ENCODE data around the gene NPTN. TPM values are rescaled to one million over a fixed set of nuclear protein-coding genes. Genes with fewer than 3 reads are reported as not detected.

Gene NPTN
- polyA plus RNA-seq, 1 donor = 327 TPM

- H3K4me3 ChIP-seq (ENCODE audit: low read length) = no peak overlapping the region
- H3K4me1 ChIP-seq (ENCODE audit: control insufficient read depth, insufficient read depth, low read length) = peaks cover 51% of the 10 kb centered on the region
- peaks cover 68% of the 10 kb centered on the region for H3K36me3 ChIP-seq (ENCODE audit: control insufficient read depth, insufficient read depth, low read length)
- peak overlapping the region; percentile 81 for H3K27ac ChIP-seq (ENCODE audit: low read length)
- H3K27me3 ChIP-seq (ENCODE audit: control insufficient read depth, insufficient read depth, low read length) = no peaks in the 10 kb centered on the region
- WGBS (ENCODE audit: insufficient coverage, low lambda C conversion rate) = no CpG with 5 or more reads among the region's 1 CpG
- DNase-seq = peak; percentile 26 to 76
- H3K9me3 ChIP-seq (ENCODE audit: control insufficient read depth, low read depth, low read length) = no peaks in the 10 kb centered on the region
Observed at GRCh38 chr15:73573037-73573436, 60.2 kb downstream of the NPTN start.

DNA sequence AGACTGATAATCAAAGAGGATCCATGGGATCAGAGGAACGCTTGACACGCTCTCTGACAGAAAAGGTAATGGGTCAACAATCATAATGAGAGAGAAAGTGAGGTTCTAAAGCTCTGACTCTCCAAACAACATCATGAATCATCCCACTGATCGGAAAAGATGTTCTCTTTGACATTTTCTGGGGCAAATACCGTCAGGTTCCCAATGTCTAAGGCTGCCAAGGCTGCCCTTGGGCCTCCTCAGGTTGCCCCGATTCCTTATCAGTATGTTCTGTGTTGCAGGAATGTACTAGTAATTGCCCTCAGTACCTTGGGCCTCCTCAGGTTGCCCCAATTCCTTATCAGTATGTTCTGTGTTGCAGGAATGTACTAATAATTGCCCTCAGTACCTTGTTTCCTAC lies 60.9 kb downstream of the NPTN start:
- 40% methylated on average over 1 of the region's 5 CpGs for WGBS (ENCODE audit: insufficient coverage, low lambda C conversion rate)
- no peak overlapping the region for H3K4me3 ChIP-seq (ENCODE audit: low read length)
- H3K4me1 ChIP-seq (ENCODE audit: control insufficient read depth, insufficient read depth, low read length) = peaks cover 44% of the 10 kb centered on the region
- peak in 1 of 2 donors; percentile 45 for DNase-seq
- H3K27ac ChIP-seq (ENCODE audit: low read length) = peak overlapping the region; percentile 81
- no peaks in the 10 kb centered on the region for H3K9me3 ChIP-seq (ENCODE audit: control insufficient read depth, low read depth, low read length)
- peaks cover 76% of the 10 kb centered on the region for H3K36me3 ChIP-seq (ENCODE audit: control insufficient read depth, insufficient read depth, low read length)
- H3K27me3 ChIP-seq (ENCODE audit: control insufficient read depth, insufficient read depth, low read length) = no peaks in the 10 kb centered on the region

DNA sequence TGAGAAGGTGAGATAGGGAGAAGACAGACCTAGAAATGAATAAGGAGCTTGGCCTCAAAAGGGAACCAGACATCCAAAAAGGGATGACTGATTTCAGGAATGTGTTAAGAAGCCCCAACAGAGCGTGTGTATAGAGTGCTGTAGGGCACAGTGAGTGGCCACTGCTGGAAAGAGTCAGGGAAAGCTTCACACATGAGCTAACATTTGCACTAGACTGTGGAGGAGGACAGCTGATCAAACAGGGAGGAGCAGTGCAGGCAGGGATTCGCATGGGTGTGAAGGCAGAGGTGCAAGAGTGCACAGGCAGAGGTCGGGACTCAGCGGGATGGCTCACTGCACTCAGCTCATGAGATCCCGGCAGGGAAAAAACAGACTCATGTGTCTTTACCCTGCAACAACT lies 61.8 kb downstream of the NPTN start:
- no peak overlapping the region for H3K4me3 ChIP-seq (ENCODE audit: low read length)
- 86% methylated on average over 1 of the region's 5 CpGs for WGBS (ENCODE audit: insufficient coverage, low lambda C conversion rate)
- H3K4me1 ChIP-seq (ENCODE audit: control insufficient read depth, insufficient read depth, low read length) = peaks cover 40% of the 10 kb centered on the region
- no peaks in the 10 kb centered on the region for H3K9me3 ChIP-seq (ENCODE audit: control insufficient read depth, low read depth, low read length)
- peak in 1 of 2 donors; percentile 35 for DNase-seq
- no peak overlapping the region for H3K27ac ChIP-seq (ENCODE audit: low read length)
- H3K27me3 ChIP-seq (ENCODE audit: control insufficient read depth, insufficient read depth, low read length) = no peaks in the 10 kb centered on the region
- peaks cover 75% of the 10 kb centered on the region for H3K36me3 ChIP-seq (ENCODE audit: control insufficient read depth, insufficient read depth, low read length)

GRCh38 chr15:73570355-73571032 lies 62.7 kb downstream of the NPTN start:
- no peak for DNase-seq
- Histone ChIP-seq H3K36me3 (ENCODE audit: control insufficient read depth, insufficient read depth, low read length) (peaks cover 73% of the 10 kb centered on the region), H3K4me3 (ENCODE audit: low read length) (no peak overlapping the region), H3K27me3 (ENCODE audit: control insufficient read depth, insufficient read depth, low read length) (no peaks in the 10 kb centered on the region), H3K27ac (ENCODE audit: low read length) (no peak overlapping the region), H3K9me3 (ENCODE audit: control insufficient read depth, low read depth, low read length) (no peaks in the 10 kb centered on the region), H3K4me1 (ENCODE audit: control insufficient read depth, insufficient read depth, low read length) (peaks cover 40% of the 10 kb centered on the region)
- 100% methylated on average over 1 of the region's 7 CpGs for WGBS (ENCODE audit: insufficient coverage, low lambda C conversion rate)

DNA sequence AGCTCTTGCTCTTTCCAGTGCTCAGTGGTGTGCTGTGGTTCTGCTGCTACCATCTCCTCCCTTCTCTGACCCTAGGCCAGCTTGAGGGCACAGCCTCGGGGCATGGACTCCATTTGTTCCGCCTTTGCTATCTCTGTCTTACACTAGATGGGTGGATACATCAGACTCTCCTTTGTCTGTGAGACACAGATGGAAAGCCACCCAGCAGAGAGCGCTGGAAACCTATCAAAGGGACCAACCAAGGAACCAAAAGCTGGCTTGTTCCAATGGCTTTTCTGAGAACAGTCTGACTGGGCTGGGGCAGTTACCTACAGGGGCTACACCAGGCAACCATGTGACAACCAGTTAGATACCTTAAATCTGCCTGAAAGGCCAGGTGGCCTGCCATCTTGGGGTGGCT lies 63.8 kb downstream of the NPTN start:
- WGBS (ENCODE audit: insufficient coverage, low lambda C conversion rate) = no CpG with 5 or more reads among the region's 3 CpGs
- DNase-seq = no peak
- Histone ChIP-seq H3K36me3 (ENCODE audit: control insufficient read depth, insufficient read depth, low read length) (peaks cover 77% of the 10 kb centered on the region), H3K9me3 (ENCODE audit: control insufficient read depth, low read depth, low read length) (no peaks in the 10 kb centered on the region), H3K4me3 (ENCODE audit: low read length) (no peak overlapping the region), H3K27me3 (ENCODE audit: control insufficient read depth, insufficient read depth, low read length) (no peaks in the 10 kb centered on the region), H3K27ac (ENCODE audit: low read length) (no peak overlapping the region), H3K4me1 (ENCODE audit: control insufficient read depth, insufficient read depth, low read length) (peaks cover 35% of the 10 kb centered on the region)

DNA sequence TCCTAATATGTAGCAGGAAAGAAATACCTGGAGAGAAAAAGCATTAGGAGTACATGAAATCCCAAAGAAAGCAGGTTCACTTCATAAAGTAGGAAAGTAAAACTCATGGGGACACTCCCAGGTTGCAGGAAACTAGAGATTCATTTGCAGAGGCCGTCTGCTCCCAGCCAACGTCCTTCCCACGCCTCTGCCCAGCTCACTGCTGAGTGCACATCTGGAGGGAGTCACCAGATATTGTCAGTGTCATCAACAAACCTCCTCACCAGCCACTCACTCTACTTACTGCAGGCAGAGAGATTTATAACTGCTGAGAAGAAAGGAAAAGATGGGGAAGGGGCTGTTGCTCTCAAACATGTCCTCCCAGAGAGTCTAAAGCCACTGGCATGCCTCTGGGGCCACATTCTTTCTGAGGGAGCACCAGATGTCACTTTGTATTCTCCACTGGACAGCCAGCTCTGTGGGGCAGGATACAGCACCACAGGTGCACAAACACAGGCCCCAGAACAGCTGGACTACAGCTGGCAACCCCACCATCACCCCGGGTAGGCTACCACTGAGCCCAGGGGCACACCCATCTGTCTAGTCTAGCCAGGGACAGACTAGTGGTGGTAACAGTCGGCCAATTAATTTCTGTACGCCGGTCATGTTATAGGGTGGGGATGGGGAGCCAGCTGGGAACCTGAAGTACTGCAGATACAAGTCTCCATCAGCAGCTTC lies 64.5 kb downstream of the NPTN start:
- DNase-seq = no peak
- no CpG with 5 or more reads among the region's 7 CpGs for WGBS (ENCODE audit: insufficient coverage, low lambda C conversion rate)
- no peaks in the 10 kb centered on the region for H3K27me3 ChIP-seq (ENCODE audit: control insufficient read depth, insufficient read depth, low read length)
- H3K9me3 ChIP-seq (ENCODE audit: control insufficient read depth, low read depth, low read length) = no peaks in the 10 kb centered on the region
- peaks cover 75% of the 10 kb centered on the region for H3K36me3 ChIP-seq (ENCODE audit: control insufficient read depth, insufficient read depth, low read length)
- H3K27ac ChIP-seq (ENCODE audit: low read length) = no peak overlapping the region
- H3K4me3 ChIP-seq (ENCODE audit: low read length) = no peak overlapping the region
- peaks cover 28% of the 10 kb centered on the region for H3K4me1 ChIP-seq (ENCODE audit: control insufficient read depth, insufficient read depth, low read length)

DNA sequence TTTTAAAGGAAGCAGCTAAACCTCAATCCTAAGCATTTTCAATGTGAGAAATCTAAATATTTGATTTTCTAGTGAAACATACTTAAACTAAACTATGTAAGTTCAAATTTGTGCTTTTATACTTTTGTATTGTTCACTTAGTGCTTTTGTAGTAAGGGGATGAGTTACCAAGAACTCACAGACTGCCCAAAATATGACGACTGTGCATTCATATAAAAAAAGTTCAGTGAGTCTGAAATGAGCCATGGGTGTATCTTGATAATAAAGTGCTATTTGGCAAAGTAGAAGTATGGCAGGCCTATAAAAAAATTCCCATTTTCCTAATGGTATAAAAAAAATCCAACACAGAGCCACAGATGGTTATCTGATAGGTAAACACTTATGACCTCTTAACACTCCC lies 66.2 kb downstream of the NPTN start:
- no peak overlapping the region for H3K27ac ChIP-seq (ENCODE audit: low read length)
- H3K4me1 ChIP-seq (ENCODE audit: control insufficient read depth, insufficient read depth, low read length) = peaks cover 16% of the 10 kb centered on the region
- no peak overlapping the region for H3K4me3 ChIP-seq (ENCODE audit: low read length)
- H3K9me3 ChIP-seq (ENCODE audit: control insufficient read depth, low read depth, low read length) = no peaks in the 10 kb centered on the region
- WGBS (ENCODE audit: insufficient coverage, low lambda C conversion rate) = 100% methylated on average over 1 of the region's 1 CpG
- H3K27me3 ChIP-seq (ENCODE audit: control insufficient read depth, insufficient read depth, low read length) = no peaks in the 10 kb centered on the region
- peaks cover 82% of the 10 kb centered on the region for H3K36me3 ChIP-seq (ENCODE audit: control insufficient read depth, insufficient read depth, low read length)
- no peak for DNase-seq

DNA sequence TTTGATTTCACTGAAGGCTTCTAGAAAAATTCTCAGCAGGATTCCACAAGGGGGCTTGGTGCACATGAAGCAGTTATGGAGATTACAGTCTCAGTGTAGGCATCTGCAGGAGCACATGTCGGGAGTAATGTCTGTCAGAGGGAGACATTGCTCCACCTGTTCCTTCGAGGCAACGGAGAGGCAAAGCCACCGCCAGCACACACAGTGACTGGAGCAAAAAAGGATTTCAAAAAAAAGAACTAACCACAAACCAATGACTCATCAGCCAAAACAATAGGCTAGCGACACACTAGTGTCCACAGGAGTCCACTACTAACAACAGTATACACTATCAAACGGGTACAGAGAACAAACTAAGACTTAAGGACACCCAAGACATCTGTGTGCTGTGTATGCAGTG lies 68.9 kb downstream of the NPTN start:
- H3K27me3 ChIP-seq (ENCODE audit: control insufficient read depth, insufficient read depth, low read length) = no peaks in the 10 kb centered on the region
- peaks cover 68% of the 10 kb centered on the region for H3K36me3 ChIP-seq (ENCODE audit: control insufficient read depth, insufficient read depth, low read length)
- no peaks in the 10 kb centered on the region for H3K9me3 ChIP-seq (ENCODE audit: control insufficient read depth, low read depth, low read length)
- H3K4me3 ChIP-seq (ENCODE audit: low read length) = no peak overlapping the region
- H3K4me1 ChIP-seq (ENCODE audit: control insufficient read depth, insufficient read depth, low read length) = no peaks in the 10 kb centered on the region
- no peak for DNase-seq
- no CpG with 5 or more reads among the region's 6 CpGs for WGBS (ENCODE audit: insufficient coverage, low lambda C conversion rate)
- H3K27ac ChIP-seq (ENCODE audit: low read length) = no peak overlapping the region

- DNase-seq = peak in 1 of 2 donors; percentile 64
- no CpG with 5 or more reads among the region's 2 CpGs for WGBS (ENCODE audit: insufficient coverage, low lambda C conversion rate)
- Histone ChIP-seq H3K27ac (ENCODE audit: low read length) (no peak overlapping the region), H3K27me3 (ENCODE audit: control insufficient read depth, insufficient read depth, low read length) (no peaks in the 10 kb centered on the region), H3K4me3 (ENCODE audit: low read length) (no peak overlapping the region), H3K4me1 (ENCODE audit: control insufficient read depth, insufficient read depth, low read length) (no peaks in the 10 kb centered on the region), H3K9me3 (ENCODE audit: control insufficient read depth, low read depth, low read length) (no peaks in the 10 kb centered on the region), H3K36me3 (ENCODE audit: control insufficient read depth, insufficient read depth, low read length) (peaks cover 68% of the 10 kb centered on the region)
Observed at GRCh38 chr15:73560501-73561117, 72.6 kb downstream of the NPTN start.

DNA sequence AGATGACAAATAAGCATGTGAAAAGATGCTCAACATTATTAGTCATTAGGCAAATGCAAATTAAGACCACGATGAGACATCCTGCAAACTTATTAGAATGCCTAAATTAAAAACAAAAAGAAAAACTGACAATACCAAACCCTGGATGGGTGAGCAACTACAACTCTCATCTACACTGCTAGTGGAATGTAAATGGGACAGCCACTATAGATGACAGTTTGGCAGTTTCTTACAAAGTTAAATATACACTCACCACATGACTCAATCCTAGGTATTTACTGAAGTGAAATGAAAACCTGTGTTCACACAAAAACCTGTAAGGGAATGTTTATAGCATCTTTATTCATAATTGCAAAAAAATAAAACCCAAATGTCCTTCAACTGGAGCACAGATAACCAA lies 74.7 kb downstream of the NPTN start:
- Histone ChIP-seq H3K27me3 (ENCODE audit: control insufficient read depth, insufficient read depth, low read length) (no peaks in the 10 kb centered on the region), H3K4me1 (ENCODE audit: control insufficient read depth, insufficient read depth, low read length) (no peaks in the 10 kb centered on the region), H3K9me3 (ENCODE audit: control insufficient read depth, low read depth, low read length) (no peaks in the 10 kb centered on the region), H3K27ac (ENCODE audit: low read length) (no peak overlapping the region), H3K36me3 (ENCODE audit: control insufficient read depth, insufficient read depth, low read length) (peaks cover 62% of the 10 kb centered on the region), H3K4me3 (ENCODE audit: low read length) (no peak overlapping the region)
- DNase-seq = no peak
- WGBS (ENCODE audit: insufficient coverage, low lambda C conversion rate) = no CpG with 5 or more reads among the region's 1 CpG
